Left renal pelvis (tissue), 4 donors: ENCODE data around the gene NDUFB3. TPM values are rescaled to one million over a fixed set of nuclear protein-coding genes. Genes with fewer than 3 reads are reported as not detected.
"Not testable (repeated sequence)": the region's sequence is repeated elsewhere in the genome, so short reads cannot be mapped to it uniquely, and the experiment has no call there.

ENCODE experiments used
- DNase-seq, 4 donors: peaks; one replicate each; pipeline ENCODE4 v3.0.0-alpha.2; 2013; ENCODE audit warnings: low read depth in 4 of 4, low spot score in 3 of 4
- polyA plus RNA-seq, 4 donors: library from polyadenylated mRNA; unstranded; fragments of 120-200 nt; gene quantifications; one replicate each; pipeline ENCODE4 v1.2.1, GENCODE V29; 2013; ENCODE audit not compliant: insufficient read length in 4 of 4

NDUFB3 gene
- polyA plus RNA-seq, 4 donors = 68.5 to 140 (median 111) TPM

DNA sequence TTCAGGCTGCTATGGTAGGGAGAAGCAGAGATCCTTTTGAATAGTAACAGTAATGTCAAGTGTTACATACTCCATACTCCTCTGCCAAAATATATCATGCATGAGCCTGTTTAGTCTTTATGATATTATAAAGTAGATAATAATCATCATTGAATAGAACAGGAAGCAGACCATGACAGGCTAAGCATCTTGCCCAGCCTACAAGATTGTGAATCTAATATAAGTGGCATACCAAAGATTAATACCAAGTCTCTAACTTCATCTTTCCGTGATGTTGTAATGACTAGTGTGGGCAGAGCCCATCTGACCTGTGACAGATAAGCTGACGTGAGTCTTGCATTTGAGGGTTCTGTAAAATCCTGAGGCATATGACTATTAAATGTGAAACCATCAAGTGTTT, 13.1 kb downstream of the NDUFB3 start:
- no peak for DNase-seq

DNA sequence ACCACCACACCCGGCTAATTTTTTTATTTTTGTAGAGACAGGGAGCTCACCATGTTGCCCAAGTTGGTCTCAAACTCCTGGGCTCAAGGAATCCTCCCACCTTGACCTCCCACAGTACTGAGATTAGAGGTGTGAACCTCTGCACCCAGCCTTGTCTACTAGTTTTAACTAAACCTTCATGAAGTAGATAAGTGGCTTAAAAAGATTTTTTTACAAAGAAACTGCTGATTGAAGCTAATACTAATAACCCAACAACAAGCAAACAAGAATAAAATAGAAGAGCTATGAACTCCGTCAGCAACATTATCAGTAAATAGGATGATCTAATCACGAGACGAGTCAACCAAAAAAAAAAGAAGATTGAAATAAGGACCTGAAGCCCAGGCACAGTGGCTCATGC, 18.8 kb downstream of the NDUFB3 start:
- no peak for DNase-seq

DNA sequence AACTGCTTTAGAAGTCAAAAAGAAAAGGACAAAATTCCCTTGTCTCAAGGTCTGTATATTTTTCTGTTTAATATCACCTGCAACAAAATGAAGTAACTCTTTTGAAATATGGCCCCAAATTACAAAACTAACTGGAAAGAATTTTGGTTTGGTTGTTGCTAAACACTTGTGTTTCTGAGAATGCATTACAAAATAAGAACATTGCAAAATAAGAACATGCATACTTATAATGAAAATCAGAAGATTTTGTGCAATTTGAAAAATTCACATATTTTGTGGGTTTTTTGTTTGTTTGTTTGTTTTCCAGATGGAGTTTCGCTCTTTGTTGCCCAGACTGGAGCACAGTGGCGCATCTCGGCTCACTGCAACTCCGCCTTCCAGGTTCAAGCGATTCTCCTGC, 21.8 kb downstream of the NDUFB3 start:
- DNase-seq = no peak

DNA sequence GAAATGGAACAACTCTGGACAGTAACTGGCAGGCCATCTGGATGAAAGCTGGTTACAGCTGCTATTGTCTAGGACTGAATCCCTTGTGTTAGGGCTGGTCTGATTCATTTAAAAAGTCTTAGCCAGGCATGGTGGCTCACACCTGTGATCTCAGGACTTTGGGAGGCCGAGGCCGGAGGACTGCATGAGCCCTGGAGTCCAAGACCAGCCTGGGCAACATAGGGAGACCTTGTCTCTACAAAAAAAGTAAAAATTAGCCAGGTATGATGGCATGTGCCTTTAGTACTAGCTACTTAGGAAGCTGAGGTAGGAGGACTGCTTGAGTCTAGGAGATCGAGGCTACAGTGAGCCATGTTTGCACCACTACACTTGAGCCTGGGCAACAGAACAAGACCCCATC, 28.7 kb downstream of the NDUFB3 start:
- no peak for DNase-seq

DNA sequence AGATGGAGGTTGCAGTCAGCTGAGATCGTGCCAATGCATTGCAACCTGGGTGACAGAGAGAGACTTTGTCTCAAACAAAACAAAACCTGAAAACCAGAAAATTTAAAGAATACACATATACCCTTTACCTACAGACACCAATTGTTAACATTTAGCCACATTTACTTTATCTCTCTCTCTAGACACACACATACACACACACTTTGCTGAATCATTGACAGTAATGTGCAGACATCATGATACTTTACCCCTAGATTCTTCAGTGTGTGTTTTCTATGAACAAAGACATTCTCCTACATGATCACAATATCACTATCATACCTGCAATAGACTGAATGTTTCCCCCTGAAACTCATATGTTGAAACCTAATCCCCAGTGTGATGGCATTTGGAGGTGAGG, 34.0 kb downstream of the NDUFB3 start:
- DNase-seq = no peak

DNA sequence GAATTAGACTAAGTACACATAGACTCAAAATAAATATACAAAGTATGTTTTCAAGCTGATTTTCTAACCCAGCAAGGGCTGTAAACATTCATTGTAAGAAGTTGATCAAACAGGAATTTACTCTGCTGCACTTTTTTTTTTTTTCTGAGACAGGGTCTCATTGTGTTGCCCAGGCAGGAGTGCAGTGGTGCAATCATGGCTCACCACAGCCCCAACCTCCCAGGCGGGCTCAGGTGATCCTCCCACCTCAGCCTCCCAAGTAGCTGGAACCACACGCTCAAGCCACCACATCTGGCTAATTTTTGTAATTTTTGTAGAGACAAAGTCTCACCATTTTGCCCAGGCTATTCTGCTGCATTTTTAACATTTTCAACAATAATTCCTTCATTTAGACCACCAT, 35.8 kb downstream of the NDUFB3 start:
- DNase-seq = no peak

DNA sequence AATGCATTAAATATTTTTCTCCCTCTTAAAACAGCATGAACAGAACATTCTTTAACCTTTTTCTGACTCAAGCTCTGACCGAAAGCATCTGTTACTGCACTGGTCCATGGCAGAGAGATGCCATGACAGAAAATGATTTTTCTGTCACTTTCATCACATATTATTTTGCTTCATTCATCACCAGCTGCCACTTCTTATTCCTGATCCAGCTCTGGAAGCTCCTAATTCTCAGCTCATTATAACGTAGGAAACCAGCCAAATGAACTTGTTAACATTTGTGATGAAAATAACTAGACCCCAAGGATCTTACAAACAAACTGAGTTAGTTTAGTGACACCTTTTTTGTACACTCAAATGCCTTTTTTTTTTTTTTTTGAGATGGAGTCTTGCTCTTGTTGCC, 36.5 kb downstream of the NDUFB3 start:
- DNase-seq = no peak

DNA sequence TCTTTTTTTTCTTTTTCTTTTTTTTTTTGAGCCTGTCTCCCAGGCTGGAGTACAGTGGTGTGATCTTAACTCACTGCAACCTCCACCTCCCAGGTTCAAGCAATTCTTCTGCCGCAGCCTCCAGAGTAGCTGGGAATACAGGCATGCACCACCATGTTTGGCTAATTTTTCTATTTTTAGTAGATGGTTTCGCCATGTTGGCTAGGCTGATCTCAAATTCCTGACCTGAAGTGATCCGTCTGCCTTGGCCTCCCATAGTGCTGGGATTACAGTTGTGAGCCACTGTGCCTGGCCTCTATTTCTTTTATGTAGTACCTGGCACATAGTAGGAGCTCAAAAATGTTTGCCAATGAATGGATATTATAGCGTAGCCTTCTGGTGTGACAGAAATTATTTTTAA, 37.4 kb downstream of the NDUFB3 start:
- DNase-seq = no peak

DNA sequence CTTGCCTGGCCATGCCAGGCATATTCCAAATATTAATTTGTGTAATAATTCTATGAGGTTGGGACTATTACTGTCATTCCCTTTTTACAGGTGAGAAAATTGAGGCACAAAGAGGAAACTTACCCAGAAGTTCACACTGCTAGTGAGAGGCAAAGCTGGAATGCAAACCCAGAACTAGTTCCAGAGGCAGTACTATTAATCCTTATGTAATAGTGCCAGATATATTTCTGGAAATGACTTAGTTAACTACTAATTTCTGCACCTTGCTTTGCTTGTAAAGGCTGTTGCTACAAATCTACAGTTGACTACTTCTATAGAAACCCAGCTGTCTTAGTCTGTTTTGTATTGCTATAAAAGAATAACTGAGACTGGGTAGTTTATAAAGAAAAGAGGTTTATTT, 38.8 kb downstream of the NDUFB3 start:
- no peak for DNase-seq

DNA sequence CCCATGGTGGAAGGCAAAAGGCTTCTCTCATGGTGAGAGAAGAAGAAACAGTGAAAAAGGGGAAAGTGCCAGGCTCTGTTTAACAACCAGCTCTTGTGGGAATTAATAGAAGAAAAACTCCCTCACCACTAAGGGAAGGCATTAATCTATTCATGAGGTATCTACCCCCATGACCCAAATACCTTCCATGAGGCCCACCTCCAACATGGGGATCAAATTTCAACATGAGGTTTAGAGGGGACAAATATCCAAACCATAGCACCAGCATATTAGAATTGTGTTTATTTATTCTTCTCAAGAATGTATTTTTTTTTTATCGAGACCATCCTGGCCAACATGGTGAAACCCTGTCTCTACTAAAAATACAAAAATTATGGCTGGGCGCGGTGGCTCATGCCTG, 39.3 kb downstream of the NDUFB3 start:
- DNase-seq = no peak

DNA sequence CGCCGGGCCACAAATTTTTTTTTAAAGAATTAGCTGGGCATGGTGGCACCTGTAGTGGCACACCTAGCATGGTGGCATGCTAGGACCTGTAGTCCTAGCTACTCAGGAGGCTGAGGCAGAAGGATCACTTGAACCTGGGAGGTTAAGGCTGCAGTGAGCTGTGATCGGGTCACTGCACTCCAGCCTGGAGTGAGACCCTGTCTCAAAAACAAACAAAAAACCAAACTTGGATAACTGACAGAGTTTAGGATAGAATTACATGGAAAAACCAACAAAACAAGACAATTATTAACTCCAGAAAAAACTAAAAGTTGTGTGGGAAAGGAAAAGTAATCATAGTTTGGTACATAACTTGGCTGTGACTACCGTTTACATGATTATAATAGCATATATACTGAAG, 42.5 kb downstream of the NDUFB3 start:
- no peak for DNase-seq

DNA sequence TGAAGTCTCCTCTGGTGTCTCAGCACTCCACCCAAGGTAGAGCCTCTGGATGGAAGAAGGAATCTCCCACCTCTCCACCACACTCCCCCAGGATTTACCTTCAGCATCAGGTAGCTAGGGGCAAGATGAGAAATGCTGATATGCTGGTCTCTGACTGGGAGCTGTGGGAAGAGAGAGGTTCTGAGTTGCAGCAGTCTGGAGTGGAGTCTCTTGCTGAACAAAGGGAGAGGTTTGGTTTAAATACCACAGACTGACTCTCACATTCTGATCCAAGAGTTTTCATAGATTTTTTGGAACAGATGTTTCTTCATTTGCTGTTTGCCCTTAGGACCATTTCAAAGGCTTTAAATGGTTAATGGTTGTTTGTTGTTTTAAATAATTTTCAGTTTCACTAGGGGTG, 43.0 kb downstream of the NDUFB3 start:
- no peak for DNase-seq

DNA sequence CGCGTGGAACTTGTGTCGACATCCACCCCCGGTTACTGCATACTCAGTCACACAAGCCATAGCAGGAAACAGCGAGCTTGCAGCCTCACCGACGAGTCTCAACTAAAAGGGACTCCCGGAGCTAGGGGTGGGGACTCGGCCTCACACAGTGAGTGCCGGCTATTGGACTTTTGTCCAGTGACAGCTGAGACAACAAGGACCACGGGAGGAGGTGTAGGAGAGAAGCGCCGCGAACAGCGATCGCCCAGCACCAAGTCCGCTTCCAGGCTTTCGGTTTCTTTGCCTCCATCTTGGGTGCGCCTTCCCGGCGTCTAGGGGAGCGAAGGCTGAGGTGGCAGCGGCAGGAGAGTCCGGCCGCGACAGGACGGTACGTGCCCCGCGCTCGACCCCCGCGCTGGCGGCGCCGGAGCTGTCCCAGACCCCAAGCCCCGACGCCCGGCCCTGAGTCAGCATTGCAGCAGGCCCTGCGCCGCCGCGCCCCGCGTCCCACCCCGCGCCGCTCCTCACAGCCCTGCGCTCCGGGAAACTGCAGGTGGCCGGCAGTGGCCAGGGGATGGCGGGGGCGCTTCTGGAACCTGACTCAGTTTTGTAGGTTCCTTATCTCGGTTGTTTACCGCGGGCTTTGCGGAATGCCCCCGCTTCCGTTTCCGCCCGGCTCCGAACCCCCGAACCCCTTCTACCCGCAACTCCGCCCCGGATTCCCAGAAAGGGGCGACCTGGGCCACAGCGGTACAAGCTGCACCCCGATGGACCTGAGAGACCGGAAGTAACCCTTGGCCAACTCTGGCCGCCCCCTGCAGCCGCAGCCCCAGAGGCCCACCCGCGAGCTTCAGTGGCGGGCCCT, 44.5 kb downstream of the NDUFB3 start, which contains the start of gene CFLAR:
Gene CFLAR (plus strand): TSS at position 50 of the 844 bp plus-strand sequence. CDS start 13,702 bp downstream, outside the sequence.
- DNase-seq = peak; percentile 52 to 79 (median 66)

DNA sequence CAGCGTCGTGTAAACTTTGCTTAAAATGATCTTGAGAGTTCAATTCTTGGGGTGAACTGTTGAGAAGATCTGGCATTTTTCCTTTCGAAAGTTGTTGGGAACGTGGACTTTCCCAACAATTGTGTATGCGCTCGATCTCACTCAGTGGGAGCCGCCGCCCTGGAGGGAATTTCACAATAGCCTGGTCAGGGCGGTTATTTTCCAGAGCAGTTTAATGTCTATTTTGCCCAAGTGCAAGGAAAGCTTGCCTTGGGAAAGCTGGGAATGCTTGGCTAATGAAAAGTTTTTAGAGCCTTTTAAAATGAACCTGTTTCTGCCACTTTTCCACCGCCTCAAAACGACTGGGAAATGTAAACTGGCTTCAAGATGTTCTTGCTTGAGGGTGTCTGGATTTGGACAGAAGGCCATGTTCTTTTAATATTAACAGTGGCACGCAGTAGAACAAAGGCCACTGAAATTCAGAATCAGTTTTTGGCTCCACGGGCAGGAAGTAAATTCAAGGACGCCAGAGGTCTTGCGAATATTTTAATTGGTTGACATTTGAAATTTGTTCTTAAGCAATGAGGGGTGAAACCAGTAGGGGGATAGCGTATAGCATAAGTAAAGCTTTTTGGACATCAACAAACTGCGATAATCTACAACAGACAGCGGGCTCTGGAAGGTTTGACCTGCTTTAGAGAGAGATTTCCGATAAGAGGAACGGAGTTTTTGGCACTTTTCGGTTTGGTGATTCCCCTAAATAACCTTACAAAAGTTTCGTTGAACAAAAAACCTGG, 45.3 kb downstream of the NDUFB3 start:
- DNase-seq = peak in 3 of 4 donors; percentile 51 to 62 (median 56)

DNA sequence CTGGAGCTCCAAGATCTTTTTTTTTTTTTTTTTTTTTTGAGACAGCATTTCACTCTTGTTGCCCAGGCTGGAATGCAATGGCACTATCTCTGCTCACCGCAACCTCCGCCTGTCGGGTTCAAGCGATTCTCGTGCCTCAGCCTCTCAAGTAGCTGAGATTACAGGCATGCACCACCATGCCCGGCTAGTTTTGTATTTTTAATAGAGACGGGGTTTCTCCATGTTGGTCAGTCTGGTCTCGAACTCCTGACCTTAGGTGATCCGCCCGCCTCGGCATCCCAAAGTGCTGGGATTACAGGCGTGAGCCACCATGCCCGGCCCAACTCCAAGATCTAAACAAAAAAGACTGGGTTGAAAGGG, 45.9 kb downstream of the NDUFB3 start:
- not testable (repeated sequence) for DNase-seq

DNA sequence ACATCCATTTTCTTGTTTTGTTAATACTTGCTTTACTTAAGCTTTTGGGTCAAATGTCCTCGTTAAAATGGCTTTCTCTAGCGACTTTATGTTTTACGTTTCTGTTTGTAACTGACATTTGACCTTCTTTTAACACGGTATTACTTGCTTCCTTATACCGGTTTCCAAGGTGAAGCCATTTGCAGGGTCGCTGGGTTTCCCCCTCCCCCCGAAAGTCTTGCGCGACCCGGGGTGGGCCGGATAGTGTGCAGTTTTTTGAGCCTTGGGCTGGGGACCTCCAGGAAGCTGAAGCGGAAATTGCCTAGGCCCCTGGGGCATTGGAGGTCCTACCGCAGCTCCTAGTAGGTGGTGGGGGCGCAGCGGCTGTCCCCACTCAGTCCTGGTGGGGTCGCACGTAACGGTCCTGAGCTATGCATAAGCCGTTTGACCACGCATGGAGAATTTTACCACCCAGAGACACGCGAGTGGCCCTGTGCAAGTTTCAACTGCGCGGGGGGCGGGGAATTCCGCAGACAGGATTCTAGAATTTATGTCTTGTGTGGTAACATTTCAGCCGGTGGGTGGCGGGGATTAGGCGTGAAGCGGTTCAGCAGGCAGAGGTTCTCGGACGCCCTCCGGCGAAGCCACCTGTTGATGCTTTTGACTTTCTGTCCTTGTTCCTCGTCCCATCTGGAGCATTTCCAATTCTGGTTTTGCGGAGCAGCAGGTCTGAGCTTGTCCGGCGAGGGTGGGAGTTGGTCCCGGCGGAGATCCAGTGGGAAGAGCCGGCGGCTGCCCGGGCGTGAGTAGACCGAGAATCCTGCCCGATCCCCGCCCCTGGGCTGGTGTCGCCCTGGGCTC, 46.5 kb downstream of the NDUFB3 start:
- DNase-seq = peak; percentile 66 to 74 (median 70)

DNA sequence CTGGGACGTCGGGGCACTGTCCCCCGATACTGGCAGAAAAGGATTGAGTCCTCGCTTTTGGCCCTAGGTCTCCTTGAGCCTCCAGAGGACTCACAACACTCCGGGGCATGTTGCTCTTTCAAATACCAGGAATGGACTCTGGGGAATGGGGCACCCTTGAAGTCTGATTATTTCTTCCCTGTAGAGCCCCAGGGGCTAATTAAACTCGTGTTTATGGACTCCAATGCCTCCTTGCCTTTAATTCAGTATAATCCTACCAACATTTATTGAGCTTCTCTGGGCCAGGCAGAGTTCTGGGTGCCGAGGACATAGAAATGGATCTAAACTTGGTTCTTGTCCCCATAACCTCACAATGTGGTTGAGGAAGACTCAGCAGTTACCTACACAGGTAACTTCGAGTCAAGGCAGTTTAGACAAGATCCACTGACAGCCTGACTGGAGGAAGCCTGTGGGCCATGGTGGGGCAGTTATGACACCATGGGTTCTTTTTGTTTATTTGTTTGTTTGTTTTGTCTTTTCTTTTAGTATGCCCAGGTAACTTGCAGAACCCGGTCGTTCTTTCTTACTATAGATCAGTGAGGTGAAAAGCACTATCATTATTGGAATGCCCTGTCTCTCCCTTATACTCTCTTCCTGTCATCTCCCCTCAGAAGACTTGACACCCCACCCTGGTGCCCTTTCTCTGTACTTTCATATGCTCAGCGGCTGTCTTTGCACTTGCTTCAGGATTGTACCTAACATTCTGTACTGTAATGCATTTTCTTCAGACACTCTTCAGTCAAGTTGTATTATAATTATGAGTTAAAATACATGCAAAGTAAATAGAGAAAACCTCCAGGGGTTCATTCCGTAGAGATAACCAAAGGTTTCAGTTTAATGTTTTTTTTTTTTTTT, 47.4 kb downstream of the NDUFB3 start:
- DNase-seq = peak in 1 of 4 donors; percentile 46

DNA sequence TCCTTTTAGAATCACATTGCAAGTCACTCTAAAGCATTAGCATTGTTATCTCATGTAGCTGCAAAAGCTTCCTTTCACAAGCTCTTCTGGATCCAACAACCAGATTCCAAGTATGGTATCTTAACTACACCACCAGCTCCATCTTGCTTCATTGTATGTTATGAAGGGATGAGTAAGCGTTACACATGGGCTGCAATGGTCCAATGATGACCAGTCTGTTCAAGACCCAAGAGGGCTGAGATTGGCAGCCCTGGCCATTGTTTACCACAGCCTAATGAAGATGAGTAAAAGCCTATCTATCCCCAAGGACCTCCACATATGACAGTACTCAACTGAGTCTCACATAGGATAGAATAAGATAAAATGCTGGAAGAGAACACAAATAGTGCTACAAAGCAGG, 50.5 kb downstream of the NDUFB3 start:
- no peak for DNase-seq

DNA sequence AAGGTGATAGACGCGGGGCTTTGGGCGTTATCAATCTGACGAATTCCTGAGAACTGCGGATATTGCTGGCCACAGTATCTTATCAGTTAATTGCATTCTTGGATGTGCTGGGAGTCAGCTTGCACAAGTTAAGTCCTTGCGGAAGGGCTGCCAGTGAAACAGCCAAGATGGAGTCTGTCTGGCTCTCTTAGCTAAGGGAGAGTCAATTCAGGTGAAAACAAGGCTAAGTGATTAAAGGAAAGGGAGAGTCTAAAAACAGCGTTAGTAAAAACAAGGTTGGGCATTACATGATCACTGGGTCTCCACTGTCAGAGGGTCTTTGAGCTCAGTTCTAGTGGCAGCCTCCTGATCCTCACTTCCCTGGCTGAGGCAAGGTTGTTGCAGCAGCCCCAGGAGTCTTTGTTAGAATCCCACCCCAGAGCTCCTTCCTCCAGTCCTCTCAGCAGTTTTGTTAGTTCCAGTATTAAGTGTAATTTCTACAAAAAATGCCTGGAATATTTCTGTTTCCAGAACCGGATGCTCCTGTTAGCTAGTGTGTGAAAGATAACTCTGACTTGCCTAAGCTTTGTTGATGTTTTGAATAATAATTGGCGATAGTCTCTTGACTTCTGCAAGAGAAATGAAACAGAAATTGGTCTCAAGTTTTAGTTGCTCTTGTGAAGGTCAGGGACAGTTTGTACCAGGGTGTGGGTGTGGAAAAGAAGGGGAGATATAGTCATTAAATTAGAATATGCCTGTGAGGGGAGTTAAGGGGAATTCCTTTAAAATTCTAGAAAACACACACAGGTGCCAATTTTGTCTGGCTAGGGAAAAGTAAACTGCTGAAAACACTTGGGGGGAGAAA, 54.7 kb downstream of the NDUFB3 start:
- no peak for DNase-seq
